GM18909 (cell line): ENCODE results near the gene CHAC1.

Source experiments
- ATAC-seq: cut with Tn5 transposase; IDR thresholded peaks from one replicate; pipeline ENCODE4 v1.9.1; 2021; ENCODE audit warnings: mild to moderate bottlenecking; ENCODE audit not compliant: unreplicated experiment, poor library complexity

CHAC1 gene

DNA sequence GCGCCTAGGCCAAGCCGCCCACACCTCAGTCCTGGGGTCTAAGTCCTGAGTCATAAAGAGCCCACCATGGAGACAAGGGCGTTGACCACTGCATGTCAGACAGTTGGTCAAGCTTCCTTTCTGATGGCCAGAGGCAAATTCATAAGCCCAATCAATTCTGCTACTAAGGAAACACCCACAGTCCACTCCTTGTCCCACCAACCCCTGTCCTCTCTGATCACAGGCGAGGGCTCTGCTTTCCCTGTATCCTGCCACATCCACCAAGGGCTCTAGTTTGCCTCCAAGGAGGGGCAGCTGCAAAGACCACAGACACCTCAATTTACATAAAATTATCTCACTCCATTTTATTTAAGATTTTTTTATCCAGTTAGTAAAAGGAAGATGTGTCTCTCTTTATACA lies 25.3 kb downstream of the CHAC1 start:
- no peak for ATAC-seq

DNA sequence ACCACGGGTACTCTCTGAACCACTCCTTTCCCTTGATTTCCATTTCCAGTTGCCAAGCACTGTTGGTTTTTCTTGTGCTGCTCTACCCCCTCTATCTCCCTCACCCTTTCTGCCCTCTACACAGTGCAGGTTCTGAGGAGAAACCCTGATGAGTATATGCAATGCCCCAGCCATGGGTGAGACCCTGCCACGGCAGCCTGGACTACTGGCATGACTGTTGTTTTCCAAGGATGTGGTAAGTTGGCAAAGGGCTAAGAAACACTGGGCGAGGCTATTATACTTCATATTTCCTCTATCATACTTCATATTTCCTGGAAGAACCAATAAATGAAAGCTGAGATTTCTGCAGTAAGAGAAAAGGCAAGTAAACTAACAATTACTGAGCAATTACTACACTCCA lies 27.9 kb downstream of the CHAC1 start:
- no peak for ATAC-seq

DNA sequence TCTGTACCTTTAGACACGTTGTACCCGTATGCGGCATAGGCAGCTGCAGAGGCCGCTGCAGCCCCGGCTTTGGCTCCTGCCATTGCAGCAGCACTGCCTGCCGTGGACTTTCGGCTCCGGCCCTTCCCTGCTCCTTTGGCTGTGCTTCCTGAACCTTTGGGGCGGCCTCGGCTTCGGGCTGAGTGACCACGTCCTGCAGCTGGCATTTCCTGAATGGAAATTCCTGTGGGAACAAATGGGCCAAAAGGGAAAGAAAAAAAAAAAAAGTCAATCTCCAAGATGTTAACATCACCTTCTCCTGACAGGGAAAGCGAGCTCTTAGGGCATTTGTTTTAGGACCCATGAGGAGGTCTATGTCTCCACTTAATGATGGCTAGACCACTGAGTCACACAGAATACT lies 29.6 kb downstream of the CHAC1 start:
- ATAC-seq = no peak

DNA sequence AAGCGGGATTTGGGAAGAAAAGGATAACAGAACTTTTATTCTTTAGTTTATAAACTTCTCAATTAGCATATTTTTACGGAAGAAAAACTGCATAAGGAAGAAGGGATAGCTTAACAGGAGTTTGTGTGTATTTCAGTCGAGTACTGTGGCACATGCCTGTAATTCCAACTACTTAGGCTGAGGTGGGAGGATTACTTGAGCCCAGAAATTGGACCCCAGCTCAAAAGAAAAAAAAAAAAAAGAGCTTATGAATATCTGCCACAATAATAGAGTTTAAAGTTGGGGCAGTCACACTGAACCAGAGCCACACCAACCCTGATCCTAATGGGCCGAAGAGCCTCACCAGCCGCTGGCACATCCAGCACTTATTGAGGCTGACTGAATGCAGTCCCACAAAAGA lies 31.1 kb downstream of the CHAC1 start:
- no peak for ATAC-seq

DNA sequence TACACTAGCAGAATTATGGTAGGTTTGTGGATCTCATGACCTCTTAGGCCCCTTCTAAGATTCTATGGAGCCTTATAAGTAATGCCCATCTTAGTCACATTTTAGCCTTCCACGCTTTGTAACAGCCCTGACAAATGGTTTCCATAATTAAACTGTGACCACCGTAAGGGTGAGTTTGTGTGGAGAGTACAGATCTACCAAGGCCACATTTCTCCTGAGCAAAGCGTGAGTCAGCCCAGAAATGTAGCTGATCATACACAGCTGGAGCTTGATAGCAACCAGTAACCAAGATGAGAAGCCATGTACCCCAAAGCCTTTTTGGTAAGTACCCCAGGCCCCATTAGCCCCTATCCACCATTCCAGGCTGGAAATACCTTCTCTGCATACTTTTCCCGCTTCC lies 31.7 kb downstream of the CHAC1 start:
- no peak for ATAC-seq

DNA sequence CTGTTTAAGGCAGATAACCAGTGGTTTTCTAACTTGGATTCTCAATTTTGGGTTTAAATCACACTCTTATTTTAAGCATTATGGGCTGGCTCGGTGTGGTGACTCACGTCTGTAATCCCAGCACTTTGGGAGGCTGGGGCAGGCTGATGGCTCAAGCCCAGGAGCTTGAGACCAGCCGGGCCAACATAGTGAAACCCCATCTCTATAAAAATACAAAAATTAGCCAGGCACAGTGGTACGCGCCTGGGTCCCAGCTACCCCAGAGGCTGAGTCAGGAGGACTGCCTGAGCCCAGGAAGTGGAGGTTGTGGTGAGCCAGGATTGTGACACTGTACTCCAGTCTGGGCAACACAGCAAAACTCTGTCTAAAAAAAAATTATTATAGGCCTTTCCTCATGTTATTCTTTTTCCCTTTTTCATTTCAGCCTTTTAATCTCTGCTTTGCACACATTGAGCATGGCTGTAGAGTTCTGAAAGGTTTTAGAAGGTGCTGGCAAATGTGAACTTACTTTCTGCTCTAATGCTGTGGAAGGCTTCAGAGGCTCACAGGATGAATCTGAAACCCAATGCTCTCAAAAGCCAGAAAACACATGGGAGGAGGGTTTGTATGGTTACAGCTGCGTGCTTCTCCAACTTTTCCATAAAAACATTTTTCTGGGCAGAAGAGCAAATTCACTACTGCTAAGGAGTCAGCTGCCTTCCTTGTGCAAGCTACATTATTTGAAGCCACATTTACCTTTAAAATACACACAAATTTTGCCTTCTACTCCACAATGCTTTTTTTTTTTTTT lies 32.5 kb downstream of the CHAC1 start:
- ATAC-seq = no peak

DNA sequence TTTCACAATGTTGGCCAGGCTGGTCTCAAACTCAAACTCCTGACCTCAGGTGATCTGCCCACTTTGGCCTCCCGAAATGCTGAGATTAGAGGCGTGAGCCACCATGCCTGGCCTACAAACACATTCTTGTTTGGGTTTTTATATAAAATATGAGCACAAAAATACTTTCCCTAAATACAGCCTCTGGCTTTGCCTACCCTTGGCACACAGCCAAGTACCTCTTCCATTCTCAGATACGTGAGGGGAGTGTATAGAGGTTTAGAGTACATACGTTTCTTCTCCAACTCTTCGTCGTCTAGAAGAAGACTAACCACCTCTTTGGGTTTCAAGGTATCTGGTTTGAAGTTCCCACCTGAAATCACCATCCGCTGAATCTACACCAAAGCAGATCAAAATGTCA lies 33.5 kb downstream of the CHAC1 start:
- no peak for ATAC-seq

DNA sequence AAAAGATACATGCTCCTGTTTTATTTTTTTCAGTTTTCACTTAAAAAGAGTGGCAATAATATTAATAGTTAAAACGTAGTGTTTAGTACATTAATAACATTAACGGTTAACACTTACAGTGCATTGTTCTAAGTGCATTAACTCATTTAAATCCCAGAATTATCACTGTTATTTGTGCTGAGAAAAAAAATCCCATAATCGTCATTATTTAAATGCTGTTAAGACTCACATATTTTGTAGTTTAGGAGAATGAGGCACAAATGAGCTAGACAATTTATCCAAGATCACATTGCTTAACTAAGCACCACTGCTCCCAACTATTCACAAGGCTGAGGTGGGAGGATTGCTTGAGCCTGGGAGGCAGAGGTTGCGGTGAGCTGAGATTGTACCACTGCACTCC lies 34.9 kb downstream of the CHAC1 start:
- no peak for ATAC-seq

DNA sequence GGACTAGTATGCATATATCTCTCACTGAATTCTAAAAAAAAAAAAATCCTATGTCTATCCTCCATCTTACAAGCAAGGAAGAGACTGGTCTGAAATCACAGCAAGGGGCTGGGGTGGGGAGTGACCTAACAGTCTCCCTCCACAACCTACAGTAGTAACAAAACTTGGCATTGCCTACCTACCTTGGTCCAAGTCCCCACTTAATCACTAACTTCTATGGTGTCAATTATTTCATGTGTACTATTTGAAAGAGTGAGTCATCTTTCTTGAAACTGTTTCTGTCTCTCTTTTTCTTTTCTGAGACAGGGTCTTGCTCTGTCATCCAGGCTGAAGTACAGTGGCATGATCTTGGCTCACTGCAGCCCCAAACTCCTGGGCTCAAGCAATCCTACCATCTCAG lies 36.8 kb downstream of the CHAC1 start:
- ATAC-seq = no peak

DNA sequence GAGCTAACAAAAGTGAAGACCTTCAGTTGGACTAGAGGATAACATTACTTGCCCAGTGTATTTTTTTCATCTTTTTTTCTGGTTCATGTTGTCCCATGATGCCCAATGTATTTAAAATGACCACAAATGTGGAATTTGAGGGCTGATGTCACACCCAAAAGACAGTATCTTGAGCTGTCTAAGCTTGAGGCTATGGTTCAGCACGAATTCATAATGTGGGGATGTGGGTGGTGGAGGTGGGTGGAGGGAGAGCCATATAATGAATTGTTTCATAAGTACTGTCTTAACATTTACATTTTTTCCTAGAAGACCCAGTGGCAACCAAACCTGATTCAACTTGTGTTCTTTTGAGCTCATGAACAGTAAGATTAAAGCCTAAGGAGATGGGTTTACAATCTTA lies 37.5 kb downstream of the CHAC1 start:
- ATAC-seq = no peak

DNA sequence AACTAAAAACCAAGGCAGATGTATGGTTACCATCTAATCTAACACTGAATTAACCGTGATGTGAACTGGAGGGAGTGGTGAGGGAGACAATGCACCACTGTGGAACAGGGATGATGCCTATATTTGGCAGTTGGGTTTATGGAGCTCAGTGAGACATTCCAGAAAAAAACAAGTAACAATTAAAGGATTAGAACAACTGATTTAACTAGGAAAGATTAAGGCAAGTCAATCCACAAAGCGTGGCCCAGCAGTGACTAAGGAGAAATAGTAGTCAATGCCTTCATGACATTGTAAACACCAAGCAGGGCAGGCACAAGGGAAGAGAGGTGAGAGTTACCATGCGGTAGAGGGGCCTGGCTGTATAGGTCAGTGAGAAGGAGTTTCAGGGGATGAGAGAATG lies 38.1 kb downstream of the CHAC1 start:
- no peak for ATAC-seq

DNA sequence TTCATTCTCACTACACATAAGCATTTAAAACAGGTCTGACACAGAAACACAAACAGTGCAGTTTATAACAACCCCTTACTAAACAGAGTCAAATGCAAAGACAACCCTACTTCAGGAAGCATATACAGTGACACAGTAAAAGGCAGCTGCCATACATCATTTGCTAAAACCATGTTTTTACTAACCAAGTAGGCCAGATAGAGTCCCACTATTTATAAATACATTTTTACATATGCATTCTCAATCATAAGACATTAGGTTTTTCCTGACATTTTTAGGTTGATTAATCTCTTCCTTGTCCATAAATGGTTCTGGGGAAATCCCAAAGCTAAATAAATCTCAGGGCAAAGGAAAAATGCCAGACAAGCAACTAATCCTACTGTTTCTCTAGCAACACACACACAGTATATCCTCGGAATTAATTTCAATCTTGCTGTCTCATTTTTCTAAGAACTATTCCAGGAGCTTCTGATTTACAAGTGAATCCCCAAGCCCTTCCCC lies 39.0 kb downstream of the CHAC1 start:
- ATAC-seq = no peak

DNA sequence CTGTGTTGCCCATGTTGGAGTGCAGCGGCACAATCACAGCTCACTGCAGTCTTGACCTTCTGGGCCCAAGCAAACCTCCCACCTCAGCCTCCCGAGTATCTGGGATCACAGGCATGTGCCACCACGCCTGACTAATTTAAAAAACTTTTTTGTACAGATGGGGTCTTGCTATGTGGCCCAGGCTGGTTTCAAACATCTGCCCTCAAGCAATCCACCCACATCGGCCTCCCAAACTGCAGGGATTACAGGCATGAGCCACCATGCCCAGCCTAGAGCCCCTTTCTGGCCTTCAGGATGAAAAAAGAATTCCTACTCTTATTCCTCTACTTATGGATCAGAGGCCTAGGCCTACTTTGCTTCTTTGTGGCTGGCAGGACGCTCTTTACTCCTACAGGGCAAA lies 39.6 kb downstream of the CHAC1 start:
- ATAC-seq = no peak

DNA sequence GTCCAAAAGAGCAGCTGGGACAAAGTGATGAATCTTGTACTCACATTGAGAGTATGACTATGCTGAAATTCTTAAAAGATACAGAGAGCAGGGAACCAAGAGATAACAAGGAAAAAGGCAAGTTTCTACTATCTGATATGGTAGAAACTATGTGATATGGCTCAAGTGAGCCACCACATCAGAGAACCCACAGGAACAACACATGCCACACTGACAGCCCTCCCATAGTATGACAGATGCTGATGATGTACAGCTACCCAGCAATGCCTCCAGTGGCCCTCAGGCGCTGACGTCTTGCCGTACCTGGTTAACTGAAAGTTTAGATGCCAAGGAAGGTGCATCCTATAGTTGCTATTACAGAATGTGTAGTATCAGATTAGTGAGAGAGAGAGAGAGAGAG lies 42.4 kb downstream of the CHAC1 start:
- ATAC-seq = no peak

DNA sequence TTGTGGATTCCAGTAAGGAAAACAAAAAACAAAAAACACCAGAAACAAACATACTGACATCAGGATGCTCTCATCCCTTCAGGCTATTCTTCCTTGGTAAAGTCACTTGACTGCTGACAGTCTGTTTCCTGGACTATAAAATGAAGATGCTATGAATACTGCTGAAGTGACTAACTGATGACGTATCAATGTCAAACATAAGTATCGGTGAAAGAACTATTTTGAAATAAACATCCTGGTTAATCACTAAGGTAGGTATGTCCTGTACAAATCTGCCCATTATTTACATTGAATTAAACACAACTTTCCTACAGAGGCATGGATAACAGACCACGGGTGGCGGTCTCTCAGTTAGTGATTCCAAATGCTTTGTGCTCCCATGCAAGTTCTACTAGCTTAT lies 45.9 kb downstream of the CHAC1 start:
- no peak for ATAC-seq

DNA sequence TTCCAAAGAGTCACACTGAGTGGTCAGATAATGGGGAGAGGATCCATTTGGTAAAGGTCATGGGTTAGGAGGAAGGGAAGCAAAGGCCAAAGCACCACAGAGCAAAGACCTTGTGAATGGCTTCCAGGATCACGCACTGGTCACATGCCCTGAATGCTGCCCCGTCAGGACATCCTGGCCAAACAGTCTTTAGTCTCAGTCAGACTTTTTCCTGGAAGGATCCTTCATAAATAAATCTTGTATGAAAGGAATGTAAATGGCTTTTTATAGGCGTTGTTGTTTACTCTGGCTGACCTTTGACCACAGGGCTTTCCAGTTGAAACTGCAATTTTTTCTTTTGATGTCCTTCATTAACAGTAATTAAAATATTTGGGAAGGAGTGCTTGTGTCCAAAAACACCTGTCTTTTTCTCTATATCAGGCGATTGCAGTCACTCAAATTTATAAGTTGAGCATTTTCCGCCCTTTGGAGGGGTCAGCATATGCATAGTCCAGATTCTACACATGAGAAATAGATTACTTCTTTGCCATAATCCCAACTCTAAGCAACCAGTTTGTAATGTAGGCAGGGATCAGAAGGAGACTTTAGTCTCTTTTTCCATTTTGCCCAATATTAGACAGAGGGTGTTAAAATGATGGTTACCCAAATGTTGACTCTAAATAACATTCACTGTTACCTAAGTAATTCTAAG lies 48.4 kb downstream of the CHAC1 start:
- no peak for ATAC-seq

DNA sequence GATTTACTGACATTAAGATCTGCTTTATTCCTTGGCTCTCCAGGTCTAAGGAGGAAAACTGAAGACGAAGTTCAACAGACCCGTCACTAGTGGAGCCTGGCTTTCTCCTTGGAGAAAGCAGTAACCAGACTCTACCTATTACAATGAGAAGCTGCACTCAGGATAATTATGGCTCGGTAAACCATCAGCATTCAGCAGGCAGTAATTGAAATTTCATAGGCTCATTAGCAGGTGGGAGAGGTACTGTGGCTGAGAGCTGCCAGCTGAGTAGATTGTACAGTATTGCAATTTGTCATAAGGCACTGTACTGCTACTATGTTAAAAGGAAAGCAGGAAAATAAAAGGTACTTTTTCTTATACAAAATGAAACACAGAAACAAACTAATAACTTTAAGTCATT lies 51.2 kb downstream of the CHAC1 start:
- no peak for ATAC-seq
